ENCODE results near the gene PLAAT4. TPM values are rescaled to one million over a fixed set of nuclear protein-coding genes. Genes with fewer than 3 reads are reported as not detected.

Gene PLAAT4
- polyA plus RNA-seq, 2 of the 4 experiments (the other 2 are of a cell fraction): 0.74 to 1.6 TPM

DNA sequence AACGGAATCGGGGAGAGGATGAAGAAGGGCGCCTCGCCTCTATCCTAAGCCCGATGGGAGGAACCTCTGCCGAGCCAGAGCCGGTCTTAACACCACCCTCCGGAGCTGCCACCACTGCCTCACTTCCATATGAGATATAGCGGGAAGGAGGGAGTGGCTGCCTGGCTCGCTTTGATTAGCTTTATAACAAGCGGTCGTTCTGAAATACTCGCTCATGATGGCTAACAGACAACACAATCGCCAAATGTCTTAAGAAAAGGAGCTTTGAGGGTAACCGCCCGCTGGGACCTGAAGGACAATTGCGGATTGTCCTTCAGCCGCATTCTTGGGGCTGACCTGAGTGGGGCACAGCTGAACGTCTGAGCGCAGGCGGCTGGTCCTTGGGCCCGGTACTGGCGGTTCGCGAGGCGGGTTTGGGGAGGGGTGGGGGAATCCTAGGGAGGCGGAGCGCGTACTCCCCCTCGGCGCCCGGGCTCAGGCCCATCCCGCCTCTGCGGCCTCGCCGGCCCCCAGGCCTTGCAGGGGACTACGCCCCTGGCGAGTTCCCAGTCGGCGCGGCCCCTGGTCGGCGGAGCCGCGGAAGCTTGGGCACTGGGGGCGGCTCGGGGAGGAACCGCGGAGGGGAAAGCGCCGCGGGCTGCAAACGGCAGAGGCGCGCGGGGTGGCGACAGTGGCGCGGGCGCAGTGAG lies 45.9 kb upstream of the PLAAT4 start, which contains the start of gene PLAAT5 (continued):
- TF ChIP-seq, protein P1, sequence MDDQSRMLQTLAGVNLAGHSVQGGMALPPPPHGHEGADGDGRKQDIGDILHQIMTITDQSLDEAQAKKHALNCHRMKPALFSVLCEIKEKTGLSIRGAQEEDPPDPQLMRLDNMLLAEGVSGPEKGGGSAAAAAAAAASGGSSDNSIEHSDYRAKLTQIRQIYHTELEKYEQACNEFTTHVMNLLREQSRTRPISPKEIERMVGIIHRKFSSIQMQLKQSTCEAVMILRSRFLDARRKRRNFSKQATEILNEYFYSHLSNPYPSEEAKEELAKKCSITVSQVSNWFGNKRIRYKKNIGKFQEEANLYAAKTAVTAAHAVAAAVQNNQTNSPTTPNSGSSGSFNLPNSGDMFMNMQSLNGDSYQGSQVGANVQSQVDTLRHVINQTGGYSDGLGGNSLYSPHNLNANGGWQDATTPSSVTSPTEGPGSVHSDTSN (IDR thresholded peaks at IDR 0.05): no peak
- no peak for TF ChIP-seq RFX5 (IDR thresholded peaks at IDR 0.05)
- no peak for TF ChIP-seq HEYL (CRISPR knock-in tag; IDR thresholded peaks at IDR 0.05)

DNA sequence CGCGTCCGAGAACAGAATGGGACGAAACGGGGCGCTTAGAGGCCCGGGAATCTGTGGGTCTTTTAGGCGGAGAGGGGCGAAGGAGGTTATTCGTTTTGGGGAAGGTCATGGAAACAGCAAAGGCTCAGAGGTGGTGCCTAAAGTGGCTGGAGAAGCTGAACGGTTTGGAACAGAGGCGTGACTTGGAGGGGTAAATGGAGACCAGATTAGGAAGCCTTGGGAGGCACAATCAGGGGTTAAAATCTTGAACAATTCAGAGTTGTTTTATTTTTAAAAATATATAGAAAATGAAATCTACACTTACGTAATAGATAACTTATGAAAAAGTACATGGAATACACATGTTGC lies 45.4 kb upstream of the PLAAT4 start:
- no peaks in the 10 kb centered on the region for H3K4me1 ChIP-seq
- peaks cover 5% of the 10 kb centered on the region; the same call in 1 of the 3 replicates for H3K9me3 ChIP-seq
- WGBS (ENCODE audit: missing lambda C conversion rate): 87% methylated on average over 13 of the region's 13 CpGs
- no peak overlapping the region for H3K4me3 ChIP-seq
- TF ChIP-seq HOXA7 (CRISPR knock-in tag; IDR thresholded peaks at IDR 0.05) (no peak), ZC3H11A (IDR thresholded peaks at IDR 0.05) (no peak), FOSB (CRISPR knock-in tag; IDR thresholded peaks at IDR 0.05) (no peak), ZSCAN20 (CRISPR knock-in tag; IDR thresholded peaks at IDR 0.05) (no peak), EHF (CRISPR knock-in tag; IDR thresholded peaks at IDR 0.05) (no peak), HDAC2 (IDR thresholded peaks at IDR 0.05) (no peak), RCOR1 (IDR thresholded peaks at IDR 0.05; ENCODE audit: low read depth, low read length) (no peak), GATA3 (IDR thresholded peaks at IDR 0.05; ENCODE audit: borderline replicate concordance) (no peak), HOXB5 (CRISPR knock-in tag; IDR thresholded peaks at IDR 0.05) (no peak), POLR2AphosphoS2 (conservative IDR thresholded peaks at IDR 0.05; ENCODE audit: low read length) (no peak)
- TF ChIP-seq, protein P2, sequence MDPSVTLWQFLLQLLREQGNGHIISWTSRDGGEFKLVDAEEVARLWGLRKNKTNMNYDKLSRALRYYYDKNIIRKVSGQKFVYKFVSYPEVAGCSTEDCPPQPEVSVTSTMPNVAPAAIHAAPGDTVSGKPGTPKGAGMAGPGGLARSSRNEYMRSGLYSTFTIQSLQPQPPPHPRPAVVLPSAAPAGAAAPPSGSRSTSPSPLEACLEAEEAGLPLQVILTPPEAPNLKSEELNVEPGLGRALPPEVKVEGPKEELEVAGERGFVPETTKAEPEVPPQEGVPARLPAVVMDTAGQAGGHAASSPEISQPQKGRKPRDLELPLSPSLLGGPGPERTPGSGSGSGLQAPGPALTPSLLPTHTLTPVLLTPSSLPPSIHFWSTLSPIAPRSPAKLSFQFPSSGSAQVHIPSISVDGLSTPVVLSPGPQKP (IDR thresholded peaks at IDR 0.05; ENCODE audit: low read depth, low read length): no peak
- CTCF ChIA-PET: interaction anchor here (4.7 kb wide), 1 partner anchor 12 kb away, joined by 40 read pairs; no protein-coding TSS in a partner anchor
- POLR2A ChIA-PET: no interaction called here
- H3K27ac ChIP-seq: no peak overlapping the region
- no peak overlapping the region for H3K4me2 ChIP-seq
- ATAC-seq (no peak), DNase-seq (ENCODE audit: low read depth in 1 of 2, low spot score in 1 of 2) (no peak), FAIRE-seq (no peak)

DNA sequence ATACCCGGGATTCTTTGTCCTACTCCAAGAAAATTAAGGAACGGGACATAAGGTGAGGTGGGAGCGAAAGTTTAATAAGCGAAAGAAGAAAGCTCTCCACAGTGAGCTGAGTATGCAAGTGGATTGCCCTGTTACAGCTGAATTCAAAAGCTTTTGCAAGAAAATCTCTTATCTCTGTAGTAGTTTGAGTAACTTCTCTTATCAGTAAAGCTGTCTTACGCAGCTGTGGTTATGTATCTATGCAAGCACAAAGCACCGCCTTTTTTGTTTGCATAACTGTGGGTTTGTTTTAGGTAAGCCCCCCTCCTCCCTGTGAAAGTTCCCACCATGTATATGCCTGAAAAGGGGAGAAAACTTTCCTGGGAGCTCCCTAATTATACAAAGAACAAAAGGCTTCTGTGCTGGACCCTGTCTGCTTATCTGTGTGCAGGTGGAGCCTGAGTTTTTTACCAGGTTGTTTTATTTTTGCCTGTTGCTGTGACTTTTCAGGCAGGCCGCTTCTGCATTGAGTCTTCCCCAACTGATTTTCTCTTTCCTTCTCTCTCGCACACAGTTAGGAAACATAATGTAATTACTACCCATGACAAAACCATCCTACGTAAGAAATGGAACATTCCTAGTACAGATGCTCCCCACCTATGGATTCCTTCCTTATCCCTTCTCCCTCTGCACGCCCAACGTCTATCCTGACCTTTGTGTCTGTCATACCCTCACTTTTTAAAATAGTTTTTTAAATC lies 44.8 kb upstream of the PLAAT4 start:
- FAIRE-seq: no peak
- H3K4me2 ChIP-seq: no peak overlapping the region
- 81% methylated on average over 11 of the region's 11 CpGs for WGBS (ENCODE audit: missing lambda C conversion rate)
- no peak overlapping the region for H3K4me3 ChIP-seq
- H3K27ac ChIP-seq: no peak overlapping the region
- no peak for DNase-seq (ENCODE audit: low read depth in 1 of 2, low spot score in 1 of 2)
- ChIA-PET POLR2A (no interaction called here), CTCF (interaction anchor here (4.7 kb wide), 1 partner anchor 13 kb away, joined by 40 read pairs; no protein-coding TSS in a partner anchor)
- peaks cover 5% of the 10 kb centered on the region; the same call in 1 of the 3 replicates for H3K9me3 ChIP-seq
- ATAC-seq: no peak
- no peaks in the 10 kb centered on the region for H3K4me1 ChIP-seq
- TF ChIP-seq POLR2AphosphoS2 (conservative IDR thresholded peaks at IDR 0.05; ENCODE audit: low read length) (no peak), RFX5 (IDR thresholded peaks at IDR 0.05) (no peak), KDM1A (IDR thresholded peaks at IDR 0.05; ENCODE audit: low read depth) (no peak), HOXB5 (CRISPR knock-in tag; IDR thresholded peaks at IDR 0.05) (no peak)
- TF ChIP-seq, protein P3, sequence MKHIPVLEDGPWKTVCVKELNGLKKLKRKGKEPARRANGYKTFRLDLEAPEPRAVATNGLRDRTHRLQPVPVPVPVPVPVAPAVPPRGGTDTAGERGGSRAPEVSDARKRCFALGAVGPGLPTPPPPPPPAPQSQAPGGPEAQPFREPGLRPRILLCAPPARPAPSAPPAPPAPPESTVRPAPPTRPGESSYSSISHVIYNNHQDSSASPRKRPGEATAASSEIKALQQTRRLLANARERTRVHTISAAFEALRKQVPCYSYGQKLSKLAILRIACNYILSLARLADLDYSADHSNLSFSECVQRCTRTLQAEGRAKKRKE (CRISPR knock-in tag; IDR thresholded peaks at IDR 0.05; ENCODE audit: low read depth): no peak

DNA sequence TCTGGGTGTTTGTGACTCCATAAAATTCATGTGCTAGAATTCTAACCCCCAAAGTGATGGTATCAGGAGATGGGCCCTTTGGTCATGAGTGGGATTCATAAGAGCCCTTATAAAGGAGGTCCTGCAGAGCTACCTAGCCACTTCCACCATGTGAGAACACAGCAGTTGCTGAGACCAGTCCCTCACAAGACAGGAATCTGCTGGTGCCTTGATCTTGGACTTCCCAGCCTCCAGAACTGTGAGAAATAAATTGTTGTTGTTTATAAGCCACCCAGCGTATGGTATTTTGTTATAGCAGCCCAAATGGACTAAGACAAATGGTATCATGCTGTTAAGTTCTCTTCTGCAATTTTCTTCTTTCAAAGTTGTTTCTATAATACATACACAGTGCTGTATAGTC lies 44.2 kb upstream of the PLAAT4 start:
- POLR2A ChIA-PET: no interaction called here
- CTCF ChIA-PET: interaction anchor here (4.7 kb wide), 1 partner anchor 13 kb away, joined by 40 read pairs; no protein-coding TSS in a partner anchor
- WGBS (ENCODE audit: missing lambda C conversion rate): 75% methylated on average over 1 of the region's 1 CpG
- FAIRE-seq (no peak), DNase-seq (ENCODE audit: low read depth in 1 of 2, low spot score in 1 of 2) (no peak), ATAC-seq (no peak)
- no peaks in the 10 kb centered on the region for H3K4me1 ChIP-seq
- H3K9me3 ChIP-seq: peaks cover 5% of the 10 kb centered on the region; the same call in 2 of the 3 replicates
- no peak overlapping the region for H3K4me3 ChIP-seq
- H3K27ac ChIP-seq: no peak overlapping the region
- TF ChIP-seq, protein P4, sequence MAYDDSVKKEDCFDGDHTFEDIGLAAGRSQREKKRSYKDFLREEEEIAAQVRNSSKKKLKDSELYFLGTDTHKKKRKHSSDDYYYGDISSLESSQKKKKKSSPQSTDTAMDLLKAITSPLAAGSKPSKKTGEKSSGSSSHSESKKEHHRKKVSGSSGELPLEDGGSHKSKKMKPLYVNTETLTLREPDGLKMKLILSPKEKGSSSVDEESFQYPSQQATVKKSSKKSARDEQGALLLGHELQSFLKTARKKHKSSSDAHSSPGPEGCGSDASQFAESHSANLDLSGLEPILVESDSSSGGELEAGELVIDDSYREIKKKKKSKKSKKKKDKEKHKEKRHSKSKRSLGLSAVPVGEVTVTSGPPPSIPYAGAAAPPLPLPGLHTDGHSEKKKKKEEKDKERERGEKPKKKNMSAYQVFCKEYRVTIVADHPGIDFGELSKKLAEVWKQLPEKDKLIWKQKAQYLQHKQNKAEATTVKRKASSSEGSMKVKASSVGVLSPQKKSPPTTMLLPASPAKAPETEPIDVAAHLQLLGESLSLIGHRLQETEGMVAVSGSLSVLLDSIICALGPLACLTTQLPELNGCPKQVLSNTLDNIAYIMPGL (CRISPR knock-in tag; IDR thresholded peaks at IDR 0.05; ENCODE audit: borderline replicate concordance): no peak
- H3K4me2 ChIP-seq: no peak overlapping the region
